Measurements from ENCODE around the gene CEMIP.

Gene CEMIP

DNA sequence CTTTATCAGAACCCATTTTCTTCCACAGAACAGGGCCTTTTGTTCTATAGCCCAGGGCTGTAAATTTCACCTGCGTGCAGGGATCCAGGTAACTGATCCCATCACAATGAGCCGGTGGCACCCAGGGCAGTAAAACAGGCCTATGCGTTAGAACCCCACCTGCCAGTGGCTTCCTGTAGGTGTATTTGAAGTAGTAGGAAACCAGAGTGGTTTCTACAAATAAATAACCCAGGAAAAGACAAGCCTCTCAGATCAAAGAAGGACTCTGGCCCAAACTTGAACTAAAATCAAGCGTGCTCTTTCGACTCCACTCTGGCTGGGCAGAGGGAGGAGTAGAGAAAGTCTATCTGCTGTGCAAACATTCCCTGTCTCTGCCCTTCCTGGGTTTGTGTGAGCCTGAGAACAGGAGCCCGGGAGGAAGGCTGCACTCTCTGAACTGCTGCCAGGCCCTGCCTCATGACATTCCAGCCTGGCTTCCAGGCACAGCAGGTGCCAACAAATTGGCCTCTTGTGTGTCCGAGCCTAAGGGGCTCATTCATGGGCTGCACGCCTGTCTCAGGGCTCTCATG lies 77.7 kb downstream of the CEMIP start:
- peak; percentile 15 for DNase-seq

DNA sequence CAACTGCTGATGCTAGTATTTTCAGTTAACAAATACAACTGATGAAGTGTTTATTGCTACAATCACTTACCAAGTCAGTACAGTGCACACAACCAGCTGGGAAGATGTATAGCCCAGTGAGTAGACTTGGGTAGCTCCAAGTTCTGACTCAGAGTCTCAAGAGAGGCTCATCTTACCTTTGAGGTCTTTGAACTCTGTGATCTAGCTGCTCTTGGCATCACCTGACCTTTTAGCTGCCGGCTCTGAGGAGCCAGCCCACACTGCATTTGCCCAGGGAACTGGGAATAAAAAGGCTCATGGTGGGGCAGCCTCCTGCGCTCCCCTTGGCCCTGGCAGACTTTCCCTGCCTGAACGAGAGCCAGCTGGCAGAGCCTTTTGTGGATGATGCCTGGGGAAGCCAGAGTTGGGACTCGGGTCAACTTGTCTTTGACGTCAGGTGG lies 82.6 kb downstream of the CEMIP start:
- peak; percentile 39 for DNase-seq

DNA sequence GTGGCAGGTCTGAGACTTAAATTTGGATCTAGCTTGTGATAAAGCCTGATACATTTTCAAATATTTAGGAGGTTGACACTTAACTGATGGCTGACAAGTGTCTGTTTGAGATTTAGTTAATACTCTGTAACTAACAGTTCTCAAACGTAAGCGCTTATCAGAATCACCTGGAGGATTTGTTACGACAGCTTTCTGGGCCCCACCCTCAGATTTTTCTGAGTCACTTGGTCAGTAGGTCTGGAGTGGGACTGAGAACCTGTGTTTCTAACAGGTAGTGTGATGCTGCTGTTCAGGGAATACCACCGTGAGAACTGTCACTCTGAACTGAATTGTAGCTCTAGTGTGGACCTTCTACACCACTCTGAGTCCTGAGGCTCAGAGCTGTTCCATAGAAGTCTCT lies 85.5 kb downstream of the CEMIP start:
- no peak for DNase-seq

DNA sequence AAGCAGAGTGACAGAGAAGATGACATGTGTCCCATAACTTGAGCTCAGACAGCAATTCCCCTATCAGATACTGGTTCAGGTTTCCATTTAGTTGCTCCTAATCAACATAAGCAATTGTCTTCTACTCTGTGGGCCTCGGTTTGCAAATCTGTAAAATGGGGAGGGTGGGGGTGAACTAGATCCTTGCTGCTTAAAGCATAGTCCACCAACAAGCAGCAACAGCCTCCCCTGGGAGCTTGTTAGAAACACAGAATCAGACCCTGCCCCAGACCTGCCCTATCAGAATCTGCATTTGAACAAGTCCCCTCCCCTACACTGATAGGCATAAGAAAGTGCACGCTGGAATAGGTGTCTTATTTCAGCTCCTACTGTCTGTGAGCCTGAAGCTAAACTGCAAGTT lies 87.8 kb downstream of the CEMIP start:
- DNase-seq, result no peak

DNA sequence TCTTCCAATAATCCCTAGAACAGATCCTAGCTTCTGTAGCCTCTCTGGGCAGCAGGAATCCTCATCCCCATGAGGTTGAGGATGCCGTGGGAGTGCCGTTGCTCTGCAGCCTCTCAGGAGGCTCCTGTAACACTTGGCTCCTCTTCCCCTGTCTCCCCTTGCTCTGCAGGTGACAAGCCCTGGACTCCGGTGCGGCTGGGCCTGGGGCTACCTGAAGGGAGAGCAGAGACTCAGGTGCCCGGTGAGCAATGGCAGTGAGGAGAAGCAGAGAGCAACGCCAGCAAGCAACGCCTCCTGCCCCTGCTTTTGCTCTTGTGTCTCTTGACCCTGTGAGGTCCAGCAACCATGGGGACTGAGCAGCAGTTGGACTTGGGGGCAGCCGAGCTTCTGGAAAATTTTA lies 91.2 kb downstream of the CEMIP start:
- DNase-seq, result no peak

DNA sequence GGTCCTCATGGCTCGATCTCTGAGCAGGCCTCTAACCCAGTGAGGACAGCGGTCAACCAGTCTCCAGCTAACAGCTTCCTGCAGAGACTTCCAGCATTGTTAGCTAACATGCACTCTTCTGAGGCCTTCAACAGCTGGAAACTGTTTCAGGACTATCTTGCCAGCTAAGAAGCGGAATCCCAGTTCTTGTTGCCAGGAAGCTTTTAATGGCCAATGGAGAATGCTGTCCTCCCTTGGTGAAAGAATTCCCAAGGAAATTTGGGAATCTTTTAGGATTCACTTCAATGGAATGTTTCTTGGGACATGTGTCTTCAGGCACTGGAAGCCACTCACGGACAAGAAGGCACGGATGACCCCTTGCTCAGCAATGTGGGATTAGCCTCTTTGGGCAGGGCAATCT lies 91.7 kb downstream of the CEMIP start:
- peak; percentile 32 for DNase-seq

DNA sequence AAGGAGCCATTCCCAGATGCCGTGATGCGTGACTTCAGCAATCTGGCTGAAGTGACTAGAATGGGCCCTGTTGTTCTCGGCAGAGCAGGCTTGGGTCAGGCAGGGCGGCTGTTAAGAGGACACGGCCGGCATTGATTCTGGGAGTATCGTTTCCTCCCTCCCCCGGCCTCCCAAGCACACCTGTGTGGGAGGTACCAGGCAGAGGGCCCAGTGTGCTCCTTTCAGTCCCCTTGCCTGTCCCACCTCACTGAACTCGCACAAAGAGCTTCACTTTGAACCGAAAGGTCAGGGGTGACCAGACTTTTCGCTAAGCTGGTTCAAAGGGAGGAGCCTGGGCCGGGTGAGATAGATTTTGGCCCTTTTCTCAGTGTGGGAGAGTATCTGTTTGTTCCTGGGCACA lies 92.7 kb downstream of the CEMIP start:
- DNase-seq, result no peak

DNA sequence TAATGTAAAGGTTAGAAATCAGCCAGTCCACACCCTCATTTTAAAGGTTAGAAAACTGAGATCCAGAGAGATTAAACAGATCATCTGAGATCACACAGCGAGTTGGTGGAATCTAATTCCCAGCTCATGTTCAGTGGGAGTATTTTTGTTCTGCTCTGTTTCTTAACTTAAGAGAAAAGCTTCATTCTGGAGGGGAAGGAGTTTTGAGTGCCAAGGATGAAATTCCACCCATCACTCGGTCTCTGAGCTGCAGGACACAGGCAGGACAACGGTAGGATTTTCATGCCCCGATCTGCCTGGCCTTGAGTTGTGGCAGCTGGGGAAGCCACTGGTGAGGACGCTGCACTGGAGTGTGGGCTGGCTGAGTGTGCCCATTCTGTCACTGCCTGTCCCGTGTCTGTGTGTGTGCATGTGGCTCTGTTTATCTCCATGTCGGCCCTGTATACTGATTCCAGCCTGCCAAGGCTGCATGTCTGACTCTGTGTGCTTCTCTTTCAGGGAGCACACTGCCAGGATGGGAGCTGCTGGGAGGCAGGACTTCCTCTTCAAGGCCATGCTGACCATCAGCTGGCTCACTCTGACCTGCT lies 94.3 kb downstream of the CEMIP start:
- DNase-seq, result no peak

DNA sequence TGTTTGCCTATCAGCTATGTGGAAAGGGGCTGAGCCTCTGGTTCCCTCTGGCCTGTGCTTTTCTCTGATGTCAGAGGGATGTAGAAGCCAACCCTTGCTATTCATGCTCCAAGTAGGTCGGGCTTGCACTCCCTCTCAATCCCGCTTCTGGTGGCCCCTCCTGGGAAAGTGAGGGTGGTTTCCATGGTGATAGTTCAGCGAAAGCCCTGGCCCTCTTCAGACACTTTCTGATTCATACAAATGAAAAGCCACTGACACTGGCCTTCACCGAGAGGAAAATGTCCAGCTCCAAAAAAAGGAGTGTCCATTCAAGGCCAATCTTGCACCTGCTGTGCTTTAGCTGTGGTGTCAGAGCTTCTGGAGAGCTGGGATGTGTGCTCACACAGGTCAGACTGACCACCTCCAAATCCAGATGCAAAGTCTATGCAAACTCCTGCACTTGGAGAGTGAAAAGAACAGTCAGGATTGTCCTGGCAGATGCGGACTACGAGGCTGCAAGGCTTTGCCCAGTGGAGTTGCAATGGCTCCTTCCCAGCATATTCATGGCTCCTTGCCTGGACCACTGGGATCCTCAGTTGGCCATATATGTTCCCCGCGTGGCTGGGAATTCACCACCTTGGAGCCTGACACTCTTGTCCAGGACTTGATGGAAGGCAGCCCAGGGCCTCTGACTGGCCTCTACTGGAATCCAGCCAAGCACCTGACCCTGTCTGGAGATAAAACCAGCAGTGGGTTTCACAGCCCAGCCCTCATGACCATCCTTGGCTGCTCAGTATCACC lies 96.6 kb downstream of the CEMIP start:
- no peak for DNase-seq

DNA sequence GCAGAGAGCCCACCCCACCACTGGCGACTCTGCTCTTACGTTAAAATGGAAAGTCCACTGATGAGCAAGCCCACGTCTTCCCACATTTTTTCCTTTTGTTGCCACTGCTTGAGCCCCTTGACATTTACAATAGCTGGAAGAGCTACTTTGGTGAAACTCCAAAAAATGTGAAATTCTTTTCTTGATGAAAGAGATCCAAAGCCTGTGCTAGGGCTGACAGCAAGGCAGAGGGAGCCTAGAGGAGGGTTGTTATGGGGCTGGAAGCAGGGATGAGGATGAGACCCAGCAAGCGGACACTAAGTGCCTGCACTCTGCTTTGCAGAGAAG lies 97.1 kb downstream of the CEMIP start:
- no peak for DNase-seq

DNA sequence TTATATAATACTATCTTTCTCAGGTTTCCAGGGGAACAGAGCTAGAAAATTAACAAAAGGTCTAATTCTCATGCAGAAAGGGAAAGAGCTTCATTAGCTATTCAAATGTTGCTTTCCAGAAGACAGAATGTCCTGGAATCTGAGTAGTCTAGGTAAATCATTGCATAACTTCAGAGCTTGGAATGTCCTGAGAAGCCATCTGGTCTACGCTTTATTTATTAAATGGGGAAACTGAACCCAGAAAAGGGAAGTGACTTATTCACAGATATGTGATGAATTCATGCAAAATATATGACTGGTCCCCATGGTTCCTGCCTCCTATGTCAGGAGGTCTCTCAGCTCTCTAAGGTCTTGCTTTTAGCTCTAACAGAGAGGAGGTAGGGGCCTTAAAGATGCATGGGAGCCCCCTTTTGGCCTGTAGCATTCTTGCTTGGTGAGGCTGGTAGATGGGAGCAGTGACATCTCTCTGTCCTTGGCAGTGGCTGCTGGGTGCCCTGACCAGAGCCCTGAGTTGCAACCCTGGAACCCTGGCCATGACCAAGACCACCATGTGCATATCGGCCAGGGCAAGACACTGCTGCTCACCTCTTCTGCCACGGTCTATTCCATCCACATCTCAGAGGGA lies 99.2 kb downstream of the CEMIP start:
- no peak for DNase-seq

DNA sequence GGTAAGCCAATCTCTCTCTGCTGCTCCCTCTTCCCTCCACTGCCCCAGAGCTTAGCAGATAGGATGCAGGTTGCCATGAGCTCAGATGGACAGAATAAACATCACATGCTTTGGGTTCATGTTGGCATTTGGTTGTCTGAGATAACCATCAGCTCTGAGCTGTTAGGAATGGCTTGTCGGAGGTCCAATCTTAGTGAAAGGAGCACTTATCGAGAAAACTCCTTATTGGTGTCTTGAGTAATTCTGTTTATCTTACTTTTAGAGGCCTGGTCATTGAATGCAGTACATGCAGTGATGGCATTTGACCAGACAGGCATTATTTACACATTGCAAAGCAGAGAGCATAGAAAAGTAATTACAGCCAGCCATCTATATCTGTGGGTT lies 99.7 kb downstream of the CEMIP start:
- DNase-seq, result no peak

DNA sequence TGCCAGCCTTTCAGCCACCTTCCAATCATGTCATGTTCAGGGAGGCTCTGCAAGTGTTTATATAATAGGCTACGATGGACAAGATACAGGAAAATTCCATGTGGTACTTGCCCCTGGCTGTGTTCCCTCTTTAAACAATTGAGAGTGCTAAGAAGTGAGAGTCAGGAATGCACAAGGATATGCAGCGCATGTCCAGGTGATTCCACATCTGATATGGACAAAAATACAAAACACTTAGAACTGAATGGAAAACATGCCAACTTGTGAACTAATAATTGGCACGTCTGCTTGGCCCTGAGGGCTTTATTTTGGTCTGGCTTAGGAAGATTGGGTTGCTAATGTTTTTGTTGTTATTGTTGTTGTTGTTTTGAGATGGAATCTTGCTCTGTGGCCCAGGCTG lies 100.9 kb downstream of the CEMIP start:
- no peak for DNase-seq

DNA sequence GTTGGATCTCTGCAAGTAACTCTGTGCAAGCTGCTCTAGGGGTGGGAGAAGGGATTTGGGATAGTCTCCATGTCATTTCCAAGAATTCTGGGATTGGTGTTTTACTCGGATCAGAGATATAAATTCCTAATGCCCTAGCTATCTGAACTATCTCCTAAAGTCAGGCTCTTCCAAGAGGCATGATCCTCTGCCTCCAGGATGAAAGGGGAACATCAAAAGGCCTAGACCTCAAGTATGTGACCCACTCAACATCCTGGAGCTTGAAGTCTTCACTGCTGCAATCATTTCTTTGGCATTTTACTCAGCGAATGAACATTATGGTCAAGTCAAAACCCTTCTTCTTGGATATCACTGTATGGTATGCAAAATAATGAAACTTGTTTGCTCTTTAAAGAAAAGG lies 104.5 kb downstream of the CEMIP start:
- DNase-seq, result no peak

DNA sequence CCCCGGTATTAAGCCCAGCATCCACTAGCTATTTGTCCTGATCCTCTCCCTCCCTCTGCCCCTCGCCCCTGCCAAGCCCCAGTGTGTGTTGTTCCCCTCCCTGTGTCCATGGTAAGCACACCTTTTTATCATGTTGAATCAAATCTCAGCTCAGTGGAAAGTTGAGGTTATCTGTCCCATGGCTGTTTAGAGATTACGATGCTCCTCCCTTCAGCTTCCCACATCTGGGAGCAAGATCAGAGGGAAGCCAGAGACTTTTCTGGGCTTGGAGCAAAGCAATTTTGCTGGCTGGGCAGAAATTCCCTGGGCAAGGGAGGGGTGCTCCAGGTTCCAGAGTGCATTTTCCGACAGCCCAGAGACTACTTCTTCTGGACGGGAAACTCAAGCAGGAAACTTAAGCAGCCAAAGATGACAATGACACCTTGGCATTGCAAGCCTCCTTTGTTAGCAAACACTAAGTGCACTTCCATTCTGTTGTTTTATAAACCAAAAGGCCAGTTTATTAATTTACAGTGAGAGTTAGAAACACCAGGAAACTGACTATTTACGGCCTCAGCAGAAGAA lies 105.9 kb downstream of the CEMIP start:
- DNase-seq, result no peak

DNA sequence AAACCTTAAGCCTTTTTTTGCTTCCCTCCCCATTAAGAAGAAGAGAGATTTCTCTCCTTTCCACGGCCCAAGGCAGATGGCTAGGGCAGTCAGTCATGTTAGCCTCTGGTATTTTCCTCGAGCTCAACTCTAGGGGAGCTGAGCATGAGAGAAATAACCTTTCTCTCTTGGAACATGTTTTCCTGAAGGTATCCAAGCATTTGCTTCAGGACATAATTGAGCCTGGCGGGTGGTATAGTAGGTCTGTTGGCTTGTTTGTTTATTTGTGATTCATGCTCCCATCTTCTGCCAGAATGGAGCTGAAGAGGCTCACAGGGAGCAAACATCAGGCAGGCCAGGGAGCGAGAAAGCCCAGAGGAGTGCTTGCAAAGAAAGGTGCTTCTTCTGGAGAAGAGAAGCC lies 108.0 kb downstream of the CEMIP start:
- DNase-seq, result no peak

DNA sequence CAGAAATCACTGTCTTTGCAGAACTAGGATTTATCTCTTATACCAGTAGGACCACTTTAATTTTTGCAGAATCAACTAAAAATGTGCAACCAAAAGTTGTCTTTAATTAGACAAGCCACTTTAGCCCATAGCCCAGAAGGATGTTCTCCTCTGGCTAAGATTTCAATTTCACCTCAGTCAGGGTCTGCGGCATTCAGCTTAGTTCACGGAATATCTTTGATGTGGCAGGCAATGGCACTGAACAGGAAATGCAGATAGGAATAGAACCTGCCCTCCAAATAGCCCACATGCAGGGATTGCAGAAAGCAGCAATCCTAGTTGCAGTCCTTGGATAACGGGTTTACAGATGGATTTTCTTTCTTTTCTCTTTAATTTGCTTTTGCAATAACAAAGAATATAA lies 109.7 kb downstream of the CEMIP start:
- no peak for DNase-seq

DNA sequence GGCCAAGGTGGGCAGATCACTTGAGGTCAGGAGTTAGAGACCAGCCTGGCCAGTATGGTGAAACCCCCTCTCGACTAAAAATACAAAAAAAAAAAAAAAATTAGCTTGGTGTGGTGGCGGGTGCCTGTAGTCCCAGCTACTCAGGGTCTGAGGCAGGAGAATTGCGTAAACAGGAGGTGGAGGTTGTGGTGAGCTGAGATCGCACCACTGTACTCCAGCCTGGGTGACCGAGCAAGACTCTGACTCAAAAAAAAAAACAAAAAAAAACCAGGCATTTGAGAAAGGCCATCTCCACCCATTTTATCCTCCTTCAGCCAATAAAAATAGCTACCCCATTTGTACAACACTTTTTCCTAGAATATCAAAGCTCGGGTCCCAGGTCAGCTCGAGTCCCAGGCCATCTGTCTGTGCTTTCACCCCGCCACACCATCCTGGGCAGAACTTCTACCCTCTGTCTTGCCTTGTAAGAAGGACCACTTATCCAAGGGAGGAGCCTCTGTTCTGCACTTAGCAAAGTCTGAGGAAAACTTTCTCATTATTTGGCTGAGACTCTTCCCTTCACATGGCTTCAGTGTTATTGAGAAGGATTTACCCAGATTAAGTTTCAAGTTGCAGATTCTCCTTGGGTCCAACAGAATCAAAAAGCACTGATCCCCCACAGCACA lies 111.3 kb downstream of the CEMIP start:
- no peak for DNase-seq

DNA sequence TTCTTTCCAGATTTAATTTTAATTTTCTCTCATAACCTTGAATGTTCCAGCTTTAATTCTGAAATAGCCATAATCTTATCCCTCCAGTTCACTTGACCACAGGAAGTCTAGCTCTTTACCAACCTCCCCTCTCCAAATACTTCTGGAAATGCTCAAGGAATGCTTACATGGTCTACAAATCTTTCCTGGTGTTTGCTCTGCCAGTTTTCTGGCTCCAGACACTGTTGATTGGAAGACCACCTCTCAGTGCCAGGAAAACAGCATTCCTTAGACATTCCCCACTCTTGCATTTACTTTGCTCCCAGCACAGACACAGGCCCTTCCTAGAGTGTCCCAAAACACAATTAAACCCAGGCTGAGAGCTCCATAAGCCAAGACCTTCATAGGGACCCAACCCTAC lies 111.8 kb downstream of the CEMIP start:
- DNase-seq, result no peak

DNA sequence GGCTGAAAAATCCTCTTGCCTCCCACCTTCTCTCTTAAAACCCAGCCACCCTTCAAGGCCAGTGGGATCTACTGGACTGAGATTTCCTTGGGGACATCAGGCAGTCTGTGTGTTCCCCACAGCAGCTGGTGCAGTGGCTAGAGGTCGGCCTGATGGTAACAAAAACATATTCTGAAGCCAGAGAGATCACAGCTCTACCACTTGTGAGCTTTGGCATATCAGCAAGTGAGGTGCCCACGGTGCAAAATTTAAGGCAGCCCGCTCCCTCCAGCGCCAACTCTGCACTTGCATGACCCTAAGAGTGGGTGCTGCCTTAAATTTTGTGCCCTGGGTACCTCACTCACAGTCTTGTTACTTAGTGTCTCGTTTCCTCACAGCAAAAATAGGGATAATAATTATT lies 113.2 kb downstream of the CEMIP start:
- DNase-seq, result no peak

DNA sequence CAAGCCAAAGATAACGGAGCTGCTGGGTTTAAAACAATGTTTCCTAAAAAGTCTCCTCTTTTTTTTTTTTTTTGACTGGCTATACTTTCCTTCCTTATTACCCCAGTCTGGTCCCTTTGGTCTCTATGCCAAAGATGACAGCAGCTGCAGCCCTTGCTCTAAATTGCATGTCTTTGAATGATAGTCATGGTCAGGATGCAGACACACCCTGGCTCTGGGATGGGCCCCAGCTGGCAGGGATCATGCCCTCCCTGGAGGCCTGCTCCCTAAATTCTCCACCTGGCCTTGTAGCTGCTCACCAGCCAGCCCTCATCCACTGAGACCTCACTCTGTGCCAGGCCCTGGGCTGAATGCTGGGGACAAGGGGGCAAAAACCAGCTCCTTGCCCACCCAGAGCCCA lies 114.6 kb downstream of the CEMIP start:
- no peak for DNase-seq

DNA sequence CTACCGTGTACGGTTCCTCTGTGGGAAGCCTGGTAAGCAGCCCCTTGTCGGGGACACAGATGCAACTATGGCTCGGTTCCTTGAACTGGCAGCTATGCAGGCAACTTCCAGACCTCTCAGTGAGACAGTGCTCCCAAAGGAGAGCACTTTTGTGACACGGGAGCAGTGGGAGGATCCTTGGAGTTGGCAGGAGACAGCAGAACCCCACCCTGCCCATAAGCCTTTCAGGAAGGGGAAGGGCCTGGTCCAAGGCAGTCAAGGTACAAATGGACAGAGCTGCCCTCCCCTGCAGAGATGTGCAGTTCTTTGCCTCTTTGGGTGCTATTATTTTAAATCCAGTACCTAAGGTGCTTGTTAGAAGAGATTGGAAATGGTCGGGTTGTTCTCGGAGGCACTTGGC lies 115.9 kb downstream of the CEMIP start:
- DNase-seq, result no peak

DNA sequence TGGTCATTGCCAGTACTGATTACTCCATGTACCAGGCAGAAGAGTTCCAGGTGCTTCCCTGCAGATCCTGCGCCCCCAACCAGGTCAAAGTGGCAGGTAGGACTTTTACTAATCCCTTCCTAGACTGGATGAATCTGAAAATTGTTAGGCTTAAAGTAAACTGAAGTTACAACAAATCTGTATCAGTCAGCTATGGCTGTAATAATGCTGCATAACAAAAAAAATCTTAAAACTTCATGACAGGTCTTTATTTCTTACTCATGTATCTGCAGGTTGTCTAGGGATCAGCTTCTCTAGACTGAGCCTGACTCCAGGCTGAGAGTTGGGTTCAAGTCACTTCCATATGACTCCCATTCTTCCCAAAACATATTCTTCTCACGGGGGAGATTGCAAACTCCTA lies 116.8 kb downstream of the CEMIP start:
- no peak for DNase-seq
